HL-60 (cell line): ENCODE data around the gene TCF25.
A peak's percentile ranks its signal among the peaks of the same experiment; 100 is the strongest.

Experiments used
- REST ChIP-seq: IDR thresholded peaks from 2 replicates; pipeline ENCODE4 v1.6.1; 2012; ENCODE audit warnings: low read depth; ENCODE audit not compliant: insufficient replicate concordance
- TF ChIP-seq, protein P1 (sequence below): IDR thresholded peaks from one replicate; pipeline ENCODE4 v1.5.1; 2011; ENCODE audit warnings: low read length, control low read depth, inconsistent platforms; ENCODE audit not compliant: insufficient read depth

DNA sequence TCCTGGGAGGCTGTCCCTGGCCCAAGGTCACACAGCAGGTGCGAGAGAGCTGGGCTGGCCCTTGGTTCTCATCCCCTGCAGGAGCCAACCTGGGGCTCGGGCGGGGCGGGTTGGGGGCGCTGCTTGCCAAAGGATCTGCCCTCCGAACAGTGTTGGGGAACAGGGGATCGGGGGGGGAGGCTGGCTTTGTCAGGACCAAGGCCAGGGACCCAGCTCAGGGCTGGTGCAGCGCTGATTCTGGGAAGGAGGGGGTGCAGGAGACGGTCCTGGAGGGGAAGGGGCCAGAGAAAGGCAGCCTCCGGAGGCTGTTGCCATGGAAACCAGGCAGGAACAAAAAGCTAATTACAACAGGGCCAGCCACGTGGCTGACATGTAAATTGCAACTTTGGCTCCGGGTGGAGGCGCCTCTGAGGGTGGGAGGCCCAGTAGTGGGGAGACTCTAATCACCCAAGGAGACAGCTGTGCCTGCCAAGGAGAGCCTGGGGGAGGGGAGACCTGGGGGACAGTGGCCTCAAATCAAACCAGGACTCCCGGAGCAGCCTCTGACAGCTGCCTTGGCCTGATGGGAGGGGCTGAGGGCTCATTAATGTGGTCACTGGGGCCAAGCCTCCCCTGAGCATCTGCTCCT, 51.0 kb downstream of the TCF25 start:
- TF ChIP-seq, protein P1, sequence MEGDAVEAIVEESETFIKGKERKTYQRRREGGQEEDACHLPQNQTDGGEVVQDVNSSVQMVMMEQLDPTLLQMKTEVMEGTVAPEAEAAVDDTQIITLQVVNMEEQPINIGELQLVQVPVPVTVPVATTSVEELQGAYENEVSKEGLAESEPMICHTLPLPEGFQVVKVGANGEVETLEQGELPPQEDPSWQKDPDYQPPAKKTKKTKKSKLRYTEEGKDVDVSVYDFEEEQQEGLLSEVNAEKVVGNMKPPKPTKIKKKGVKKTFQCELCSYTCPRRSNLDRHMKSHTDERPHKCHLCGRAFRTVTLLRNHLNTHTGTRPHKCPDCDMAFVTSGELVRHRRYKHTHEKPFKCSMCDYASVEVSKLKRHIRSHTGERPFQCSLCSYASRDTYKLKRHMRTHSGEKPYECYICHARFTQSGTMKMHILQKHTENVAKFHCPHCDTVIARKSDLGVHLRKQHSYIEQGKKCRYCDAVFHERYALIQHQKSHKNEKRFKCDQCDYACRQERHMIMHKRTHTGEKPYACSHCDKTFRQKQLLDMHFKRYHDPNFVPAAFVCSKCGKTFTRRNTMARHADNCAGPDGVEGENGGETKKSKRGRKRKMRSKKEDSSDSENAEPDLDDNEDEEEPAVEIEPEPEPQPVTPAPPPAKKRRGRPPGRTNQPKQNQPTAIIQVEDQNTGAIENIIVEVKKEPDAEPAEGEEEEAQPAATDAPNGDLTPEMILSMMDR, result no peak
- TF ChIP-seq REST, result peak; percentile 90
